ENCODE measurements around the gene FBXL20.
"Not testable (repeated sequence)": the region's sequence is repeated elsewhere in the genome, so short reads cannot be mapped to it uniquely, and the experiment has no call there.

The FBXL20 gene

GRCh38 chr17:39332092-39332491 is 69.3 kb downstream of the FBXL20 start:
- no peak for DNase-seq (ENCODE audit: low read depth)

GRCh38 chr17:39328815-39329214 is 72.6 kb downstream of the FBXL20 start:
- DNase-seq (ENCODE audit: low read depth), result no peak

- DNase-seq (ENCODE audit: low read depth), result no peak
Observed at GRCh38 chr17:39327109-39327508, 74.3 kb downstream of the FBXL20 start.

- no peak for DNase-seq (ENCODE audit: low read depth)
Observed at GRCh38 chr17:39325528-39326240, 75.7 kb downstream of the FBXL20 start.

GRCh38 chr17:39318636-39319035 is 82.8 kb downstream of the FBXL20 start:
- no peak for DNase-seq (ENCODE audit: low read depth)

- no peak for DNase-seq (ENCODE audit: low read depth)
Observed at GRCh38 chr17:39306509-39307212, 94.8 kb downstream of the FBXL20 start.

GRCh38 chr17:39305978-39306377 is 95.4 kb downstream of the FBXL20 start:
- DNase-seq (ENCODE audit: low read depth), result no peak

- no peak for DNase-seq (ENCODE audit: low read depth)
Observed at GRCh38 chr17:39304188-39304587, 97.2 kb downstream of the FBXL20 start.

- no peak for DNase-seq (ENCODE audit: low read depth)
Observed at GRCh38 chr17:39294060-39294459, 107.4 kb downstream of the FBXL20 start.

GRCh38 chr17:39292546-39292945 is 108.9 kb downstream of the FBXL20 start:
- not testable (repeated sequence) for DNase-seq (ENCODE audit: low read depth)

- DNase-seq (ENCODE audit: low read depth), result not testable (repeated sequence)
Observed at GRCh38 chr17:39286513-39286912, 114.9 kb downstream of the FBXL20 start.

GRCh38 chr17:39284685-39285084 is 116.7 kb downstream of the FBXL20 start:
- DNase-seq (ENCODE audit: low read depth), result no peak

- no peak for DNase-seq (ENCODE audit: low read depth)
Observed at GRCh38 chr17:39283896-39284295, 117.5 kb downstream of the FBXL20 start.

- no peak for DNase-seq (ENCODE audit: low read depth)
Observed at GRCh38 chr17:39283098-39283497, 118.3 kb downstream of the FBXL20 start.

GRCh38 chr17:39281806-39282205 is 119.6 kb downstream of the FBXL20 start:
- no peak for DNase-seq (ENCODE audit: low read depth)

GRCh38 chr17:39278246-39278645 is 123.2 kb downstream of the FBXL20 start:
- DNase-seq (ENCODE audit: low read depth), result not testable (repeated sequence)

GRCh38 chr17:39277110-39277509 is 124.3 kb downstream of the FBXL20 start:
- no peak for DNase-seq (ENCODE audit: low read depth)

- DNase-seq (ENCODE audit: low read depth), result no peak
Observed at GRCh38 chr17:39276113-39276512, 125.3 kb downstream of the FBXL20 start.

- DNase-seq (ENCODE audit: low read depth), result no peak
Observed at GRCh38 chr17:39271546-39271945, 129.9 kb downstream of the FBXL20 start.

GRCh38 chr17:39270923-39271322 is 130.5 kb downstream of the FBXL20 start:
- DNase-seq (ENCODE audit: low read depth), result no peak

GRCh38 chr17:39264119-39264518 is 137.3 kb downstream of the FBXL20 start:
- DNase-seq (ENCODE audit: low read depth), result no peak

- no peak for DNase-seq (ENCODE audit: low read depth)
Observed at GRCh38 chr17:39261286-39261685, 140.1 kb downstream of the FBXL20 start.

GRCh38 chr17:39252788-39253460 is 148.5 kb downstream of the FBXL20 start:
- DNase-seq (ENCODE audit: low read depth), result no peak
